HepG2 (cell line): ENCODE results near the gene SMAP2. TPM values are rescaled to one million over a fixed set of nuclear protein-coding genes. Genes with fewer than 3 reads are reported as not detected.

ENCODE experiments used
- AGO2 ChIP-seq: fragments of 200-400 bp; formaldehyde crosslinking; optimal IDR thresholded peaks from 2 replicates; pipeline ENCODE3; 2017; ENCODE audit warnings: mild to moderate bottlenecking, low read depth, low read length, moderate library complexity
- DR1 ChIP-seq: sonication (generic); formaldehyde crosslinking; IDR thresholded peaks from 2 replicates; pipeline ENCODE4 v1.8.0; 2021; ENCODE audit warnings: mild to moderate bottlenecking, missing genetic modification reagents, inconsistent platforms
- HDAC1 ChIP-seq: sonication (generic); formaldehyde crosslinking; IDR thresholded peaks from 2 replicates; pipeline ENCODE4 v1.5.1; 2020; ENCODE audit warnings: mild to moderate bottlenecking, missing genetic modification reagents
- HHEX ChIP-seq: IDR thresholded peaks from 2 replicates; pipeline ENCODE4 v1.6.1; 2016; ENCODE audit warnings: control low read depth
- ISL2 ChIP-seq: sonication (generic); formaldehyde crosslinking; IDR thresholded peaks from 2 replicates; pipeline ENCODE4 v1.5.0; 2020; ENCODE audit warnings: missing genetic modification reagents
- KLF16 ChIP-seq, 2 experiments: sonication (generic) in 1 of 2; formaldehyde crosslinking in 1 of 2; IDR thresholded peaks; 2 replicates each; pipeline versions ENCODE4 v1.6.1 to v1.8.0; 2016 to 2023; ENCODE audit warnings: missing genetic modification reagents in 2 of 2, missing compliant biosample characterization in 1 of 2
- KLF6 ChIP-seq: IDR thresholded peaks from 2 replicates; pipeline ENCODE4 v1.8.0; 2016; ENCODE audit warnings: missing biosample characterization, missing genetic modification reagents
- PHB2 ChIP-seq: fragments of 450-650 bp; IDR thresholded peaks from 2 replicates; pipeline ENCODE4 v1.6.1; 2018; ENCODE audit not compliant: partially characterized antibody
- PITX1 ChIP-seq: sonication (generic); formaldehyde crosslinking; IDR thresholded peaks from 2 replicates; pipeline ENCODE4 v1.5.1; 2020; ENCODE audit warnings: mild to moderate bottlenecking, missing genetic modification reagents
- RORA ChIP-seq: sonication (generic); formaldehyde crosslinking; IDR thresholded peaks from 2 replicates; pipeline ENCODE4 v1.5.0; 2020; ENCODE audit warnings: mild to moderate bottlenecking, missing genetic modification reagents, moderate library complexity
- SCMH1 ChIP-seq: sonication (generic); formaldehyde crosslinking; IDR thresholded peaks from 2 replicates; pipeline ENCODE4 v1.9.0; 2021; ENCODE audit warnings: missing genetic modification reagents, mild to moderate bottlenecking, borderline replicate concordance
- SKI ChIP-seq: fragments of 450-650 bp; IDR thresholded peaks from one replicate; pipeline ENCODE4 v1.6.1; 2018; ENCODE audit warnings: mild to moderate bottlenecking; ENCODE audit not compliant: partially characterized antibody
- SOX5 ChIP-seq: IDR thresholded peaks from 2 replicates; pipeline ENCODE4 v1.6.1; 2016; ENCODE audit warnings: borderline replicate concordance
- TGIF2 ChIP-seq: IDR thresholded peaks from 2 replicates; pipeline ENCODE4 v1.6.1; 2016; ENCODE audit warnings: control low read depth, missing compliant biosample characterization
- ZNF136 ChIP-seq: sonication (generic); formaldehyde crosslinking; IDR thresholded peaks from 2 replicates; pipeline ENCODE4 v1.8.1; 2022; ENCODE audit warnings: low read depth, mild to moderate bottlenecking, moderate library complexity, missing genetic modification reagents
- ZNF530 ChIP-seq: sonication (generic); formaldehyde crosslinking; IDR thresholded peaks from 2 replicates; pipeline ENCODE4 v1.5.0; 2020; ENCODE audit warnings: low read depth, mild to moderate bottlenecking, missing genetic modification reagents
- polyA plus RNA-seq, 8 experiments: library from polyadenylated mRNA; depleted of rRNA in 3 of 8; stranded (reverse) in 7 of 8; unstranded in 1 of 8; fragments of >200 nt; fragmentation: Illumina TruSeq in 4 of 8; extraction: Trizol in 4 of 8; gene quantifications; 2 replicates each; pipeline versions ENCODE4 v1.2.1 to v1.2.3, GENCODE V29; 2011 to 2016; ENCODE audit warnings: low read depth in 4 of 8, missing spikeins in 1 of 8, mixed read lengths in 1 of 8; ENCODE audit not compliant: insufficient read depth in 1 of 8
- total RNA-seq, 5 experiments: library from RNA; depleted of rRNA; stranded (reverse); fragments of >200 nt; fragmentation: Illumina TruSeq; extraction: Trizol; gene quantifications; 2 replicates each; pipeline ENCODE4 v1.2.3, GENCODE V29; 2016; ENCODE audit warnings: low read depth in 1 of 5
- TF ChIP-seq, protein P1 (sequence below): IDR thresholded peaks from 2 replicates; pipeline ENCODE4 v1.4.0; 2020; ENCODE audit warnings: mild to moderate bottlenecking, missing genetic modification reagents
- TF ChIP-seq, protein P2 (sequence below): sonication (generic); formaldehyde crosslinking; IDR thresholded peaks from 2 replicates; pipeline ENCODE4 v1.5.0; 2020; ENCODE audit warnings: mild to moderate bottlenecking, missing genetic modification reagents, borderline replicate concordance

The SMAP2 gene
- total and polyA plus RNA-seq, 2 of the 13 experiments (the other 11 are each of a cell fraction or from before 2014, with no cell fraction given) = 19.0 to 22.3 TPM

GRCh38 chr1:40384413-40384762 is 10.9 kb downstream of the SMAP2 start (continued):
- TF ChIP-seq, protein P1, sequence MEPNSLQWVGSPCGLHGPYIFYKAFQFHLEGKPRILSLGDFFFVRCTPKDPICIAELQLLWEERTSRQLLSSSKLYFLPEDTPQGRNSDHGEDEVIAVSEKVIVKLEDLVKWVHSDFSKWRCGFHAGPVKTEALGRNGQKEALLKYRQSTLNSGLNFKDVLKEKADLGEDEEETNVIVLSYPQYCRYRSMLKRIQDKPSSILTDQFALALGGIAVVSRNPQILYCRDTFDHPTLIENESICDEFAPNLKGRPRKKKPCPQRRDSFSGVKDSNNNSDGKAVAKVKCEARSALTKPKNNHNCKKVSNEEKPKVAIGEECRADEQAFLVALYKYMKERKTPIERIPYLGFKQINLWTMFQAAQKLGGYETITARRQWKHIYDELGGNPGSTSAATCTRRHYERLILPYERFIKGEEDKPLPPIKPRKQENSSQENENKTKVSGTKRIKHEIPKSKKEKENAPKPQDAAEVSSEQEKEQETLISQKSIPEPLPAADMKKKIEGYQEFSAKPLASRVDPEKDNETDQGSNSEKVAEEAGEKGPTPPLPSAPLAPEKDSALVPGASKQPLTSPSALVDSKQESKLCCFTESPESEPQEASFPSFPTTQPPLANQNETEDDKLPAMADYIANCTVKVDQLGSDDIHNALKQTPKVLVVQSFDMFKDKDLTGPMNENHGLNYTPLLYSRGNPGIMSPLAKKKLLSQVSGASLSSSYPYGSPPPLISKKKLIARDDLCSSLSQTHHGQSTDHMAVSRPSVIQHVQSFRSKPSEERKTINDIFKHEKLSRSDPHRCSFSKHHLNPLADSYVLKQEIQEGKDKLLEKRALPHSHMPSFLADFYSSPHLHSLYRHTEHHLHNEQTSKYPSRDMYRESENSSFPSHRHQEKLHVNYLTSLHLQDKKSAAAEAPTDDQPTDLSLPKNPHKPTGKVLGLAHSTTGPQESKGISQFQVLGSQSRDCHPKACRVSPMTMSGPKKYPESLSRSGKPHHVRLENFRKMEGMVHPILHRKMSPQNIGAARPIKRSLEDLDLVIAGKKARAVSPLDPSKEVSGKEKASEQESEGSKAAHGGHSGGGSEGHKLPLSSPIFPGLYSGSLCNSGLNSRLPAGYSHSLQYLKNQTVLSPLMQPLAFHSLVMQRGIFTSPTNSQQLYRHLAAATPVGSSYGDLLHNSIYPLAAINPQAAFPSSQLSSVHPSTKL (CRISPR knock-in tag) = no peak; the same call in 1 of the 2 replicates
- TF ChIP-seq PHB2 = no peak
- no peak for TF ChIP-seq DR1 (CRISPR knock-in tag)
- TF ChIP-seq, protein P2, sequence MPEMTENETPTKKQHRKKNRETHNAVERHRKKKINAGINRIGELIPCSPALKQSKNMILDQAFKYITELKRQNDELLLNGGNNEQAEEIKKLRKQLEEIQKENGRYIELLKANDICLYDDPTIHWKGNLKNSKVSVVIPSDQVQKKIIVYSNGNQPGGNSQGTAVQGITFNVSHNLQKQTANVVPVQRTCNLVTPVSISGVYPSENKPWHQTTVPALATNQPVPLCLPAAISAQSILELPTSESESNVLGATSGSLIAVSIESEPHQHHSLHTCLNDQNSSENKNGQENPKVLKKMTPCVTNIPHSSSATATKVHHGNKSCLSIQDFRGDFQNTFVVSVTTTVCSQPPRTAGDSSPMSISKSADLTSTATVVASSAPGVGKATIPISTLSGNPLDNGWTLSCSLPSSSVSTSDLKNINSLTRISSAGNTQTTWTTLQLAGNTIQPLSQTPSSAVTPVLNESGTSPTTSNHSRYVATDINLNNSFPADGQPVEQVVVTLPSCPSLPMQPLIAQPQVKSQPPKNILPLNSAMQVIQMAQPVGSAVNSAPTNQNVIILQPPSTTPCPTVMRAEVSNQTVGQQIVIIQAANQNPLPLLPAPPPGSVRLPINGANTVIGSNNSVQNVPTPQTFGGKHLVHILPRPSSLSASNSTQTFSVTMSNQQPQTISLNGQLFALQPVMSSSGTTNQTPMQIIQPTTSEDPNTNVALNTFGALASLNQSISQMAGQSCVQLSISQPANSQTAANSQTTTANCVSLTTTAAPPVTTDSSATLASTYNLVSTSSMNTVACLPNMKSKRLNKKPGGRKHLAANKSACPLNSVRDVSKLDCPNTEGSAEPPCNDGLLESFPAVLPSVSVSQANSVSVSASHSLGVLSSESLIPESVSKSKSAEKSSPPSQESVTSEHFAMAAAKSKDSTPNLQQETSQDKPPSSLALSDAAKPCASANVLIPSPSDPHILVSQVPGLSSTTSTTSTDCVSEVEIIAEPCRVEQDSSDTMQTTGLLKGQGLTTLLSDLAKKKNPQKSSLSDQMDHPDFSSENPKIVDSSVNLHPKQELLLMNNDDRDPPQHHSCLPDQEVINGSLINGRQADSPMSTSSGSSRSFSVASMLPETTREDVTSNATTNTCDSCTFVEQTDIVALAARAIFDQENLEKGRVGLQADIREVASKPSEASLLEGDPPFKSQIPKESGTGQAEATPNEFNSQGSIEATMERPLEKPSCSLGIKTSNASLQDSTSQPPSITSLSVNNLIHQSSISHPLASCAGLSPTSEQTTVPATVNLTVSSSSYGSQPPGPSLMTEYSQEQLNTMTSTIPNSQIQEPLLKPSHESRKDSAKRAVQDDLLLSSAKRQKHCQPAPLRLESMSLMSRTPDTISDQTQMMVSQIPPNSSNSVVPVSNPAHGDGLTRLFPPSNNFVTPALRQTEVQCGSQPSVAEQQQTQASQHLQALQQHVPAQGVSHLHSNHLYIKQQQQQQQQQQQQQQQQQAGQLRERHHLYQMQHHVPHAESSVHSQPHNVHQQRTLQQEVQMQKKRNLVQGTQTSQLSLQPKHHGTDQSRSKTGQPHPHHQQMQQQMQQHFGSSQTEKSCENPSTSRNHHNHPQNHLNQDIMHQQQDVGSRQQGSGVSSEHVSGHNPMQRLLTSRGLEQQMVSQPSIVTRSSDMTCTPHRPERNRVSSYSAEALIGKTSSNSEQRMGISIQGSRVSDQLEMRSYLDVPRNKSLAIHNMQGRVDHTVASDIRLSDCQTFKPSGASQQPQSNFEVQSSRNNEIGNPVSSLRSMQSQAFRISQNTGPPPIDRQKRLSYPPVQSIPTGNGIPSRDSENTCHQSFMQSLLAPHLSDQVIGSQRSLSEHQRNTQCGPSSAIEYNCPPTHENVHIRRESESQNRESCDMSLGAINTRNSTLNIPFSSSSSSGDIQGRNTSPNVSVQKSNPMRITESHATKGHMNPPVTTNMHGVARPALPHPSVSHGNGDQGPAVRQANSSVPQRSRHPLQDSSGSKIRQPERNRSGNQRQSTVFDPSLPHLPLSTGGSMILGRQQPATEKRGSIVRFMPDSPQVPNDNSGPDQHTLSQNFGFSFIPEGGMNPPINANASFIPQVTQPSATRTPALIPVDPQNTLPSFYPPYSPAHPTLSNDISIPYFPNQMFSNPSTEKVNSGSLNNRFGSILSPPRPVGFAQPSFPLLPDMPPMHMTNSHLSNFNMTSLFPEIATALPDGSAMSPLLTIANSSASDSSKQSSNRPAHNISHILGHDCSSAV (CRISPR knock-in tag) = no peak
- no peak for TF ChIP-seq SCMH1 (CRISPR knock-in tag)
- TF ChIP-seq HHEX (CRISPR knock-in tag) = 0 out of 2 replicates have a peak, but pooled peaks have one; percentile 16
- TF ChIP-seq ZNF136 (CRISPR knock-in tag) = no peak
- TF ChIP-seq AGO2 = no peak
- peak; percentile 55; the same call in 1 of the 2 replicates for TF ChIP-seq ISL2 (CRISPR knock-in tag)
- TF ChIP-seq PITX1 (CRISPR knock-in tag) = no peak
- peak; percentile 7; the same call in 1 of the 2 replicates for TF ChIP-seq SOX5 (CRISPR knock-in tag)
- TF ChIP-seq KLF6 (CRISPR knock-in tag) = 0 out of 2 replicates have a peak, but pooled peaks have one; percentile 13
- TF ChIP-seq KLF16 (CRISPR knock-in tag; IDR thresholded peaks at IDR 0.05) = no peak; a peak in 1 of 4 replicates
- TF ChIP-seq SKI = no peak
- peak; percentile 15; the same call in 1 of the 2 replicates for TF ChIP-seq HDAC1 (CRISPR knock-in tag)
- 0 out of 2 replicates have a peak, but pooled peaks have one; percentile 5 for TF ChIP-seq TGIF2 (CRISPR knock-in tag)
- TF ChIP-seq RORA (CRISPR knock-in tag) = no peak
- TF ChIP-seq ZNF530 (CRISPR knock-in tag) = no peak
